IPS-18c (cell line): ENCODE measurements around the gene NFKBIA.
"Not testable (repeated sequence)": the region's sequence is repeated elsewhere in the genome, so short reads cannot be mapped to it uniquely, and the experiment has no call there.

ENCODE experiments used
- H3K4me3 ChIP-seq: 2 replicates; pipeline ENCODE4 v1.7.0; 2013; ENCODE audit warnings: low read depth, mild to moderate bottlenecking, low read length, moderate library complexity; ENCODE audit not compliant: insufficient read depth
- H3K9me3 ChIP-seq: one replicate; pipeline ENCODE4 v1.6.1; 2013; ENCODE audit warnings: mild to moderate bottlenecking, low read length, moderate library complexity; ENCODE audit not compliant: control insufficient read depth, insufficient read depth

The NFKBIA gene

DNA sequence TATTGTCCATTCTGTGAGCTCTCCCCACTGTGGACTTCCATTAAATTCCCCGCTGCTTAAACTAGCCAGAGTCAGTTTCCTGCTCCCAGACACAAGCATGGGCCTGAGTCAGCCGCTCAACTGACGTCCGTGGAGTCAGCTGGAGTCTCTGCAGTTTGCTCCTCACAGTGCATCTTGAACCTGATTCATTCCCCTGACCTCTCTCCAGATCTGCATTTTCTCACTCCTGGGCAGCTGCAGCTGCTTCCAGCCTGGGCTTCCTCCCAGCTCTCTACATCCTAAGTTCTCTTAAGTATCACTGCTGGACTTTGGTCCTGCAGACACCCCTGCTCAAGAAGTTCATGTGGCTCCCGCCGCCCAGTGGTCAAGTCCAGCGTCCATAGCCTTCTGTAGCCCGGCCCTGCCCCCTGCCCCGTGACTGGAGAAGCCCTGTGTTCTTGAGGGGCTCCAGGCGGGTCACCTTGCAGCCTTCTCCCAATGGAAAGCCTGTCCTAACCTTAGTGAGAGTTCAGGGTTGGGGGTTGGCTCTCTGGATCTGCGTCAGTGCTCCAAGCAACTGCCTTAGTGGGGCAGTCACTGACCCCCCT lies 20.0 kb downstream of the NFKBIA start:
- no peaks in the 10 kb centered on the region for H3K9me3 ChIP-seq
- H3K4me3 ChIP-seq = no peak overlapping the region

GRCh38 chr14:35383569-35384454 lies 20.7 kb downstream of the NFKBIA start:
- Histone ChIP-seq H3K9me3 (no peaks in the 10 kb centered on the region), H3K4me3 (no peak overlapping the region)

- H3K4me3 ChIP-seq = no peak overlapping the region
- no peaks in the 10 kb centered on the region for H3K9me3 ChIP-seq
Observed at GRCh38 chr14:35380794-35381193, 23.8 kb downstream of the NFKBIA start.

- H3K9me3 ChIP-seq, H3K4me3 ChIP-seq: not testable (repeated sequence)
Observed at GRCh38 chr14:35379234-35379933, 25.2 kb downstream of the NFKBIA start.

DNA sequence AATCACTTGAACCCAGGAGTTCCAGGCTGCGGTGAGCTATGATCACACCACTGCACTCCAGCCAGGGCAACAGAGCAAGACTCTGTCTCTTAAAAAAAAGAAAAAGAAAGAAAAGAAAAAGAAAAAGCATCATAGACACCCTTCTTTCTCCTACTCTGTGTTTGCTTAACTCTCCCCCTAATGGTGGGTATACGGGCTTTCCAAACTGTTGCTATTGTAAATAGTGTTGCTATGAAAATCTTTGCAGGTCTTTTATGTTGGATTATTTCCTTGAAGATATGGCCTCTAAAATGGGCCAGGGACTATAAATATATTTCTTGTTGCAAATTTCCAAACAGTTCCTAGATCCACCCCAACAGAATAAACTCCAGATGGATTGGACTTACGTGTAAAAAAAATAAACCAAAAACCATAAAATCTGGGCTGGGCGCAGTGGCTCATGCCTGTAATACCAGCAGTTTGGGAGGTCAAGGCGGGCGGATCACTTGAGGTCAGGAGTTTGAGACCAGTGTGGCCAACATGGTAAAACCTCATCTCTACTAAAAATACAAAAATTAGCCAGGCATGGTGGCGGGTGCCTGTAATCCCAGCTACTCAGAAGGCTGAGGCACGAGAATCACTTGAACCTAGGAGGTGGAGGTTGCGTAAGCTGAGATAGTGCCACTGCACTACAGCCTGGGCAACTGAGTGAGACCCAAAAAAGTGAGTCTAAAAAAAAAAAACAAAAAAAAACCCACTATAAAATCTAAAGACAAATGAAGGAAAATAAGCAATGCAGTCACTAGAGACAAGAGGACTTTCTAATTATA lies 25.9 kb downstream of the NFKBIA start:
- Histone ChIP-seq H3K9me3 (no peaks in the 10 kb centered on the region), H3K4me3 (no peak overlapping the region)

- H3K4me3 ChIP-seq = no peak overlapping the region
- H3K9me3 ChIP-seq = no peaks in the 10 kb centered on the region
Observed at GRCh38 chr14:35375558-35376025, 29.0 kb downstream of the NFKBIA start.

GRCh38 chr14:35374263-35374712 lies 30.3 kb downstream of the NFKBIA start:
- no peaks in the 10 kb centered on the region for H3K9me3 ChIP-seq
- no peak overlapping the region for H3K4me3 ChIP-seq

GRCh38 chr14:35373208-35373607 lies 31.3 kb downstream of the NFKBIA start:
- H3K9me3 ChIP-seq, H3K4me3 ChIP-seq: not testable (repeated sequence)

DNA sequence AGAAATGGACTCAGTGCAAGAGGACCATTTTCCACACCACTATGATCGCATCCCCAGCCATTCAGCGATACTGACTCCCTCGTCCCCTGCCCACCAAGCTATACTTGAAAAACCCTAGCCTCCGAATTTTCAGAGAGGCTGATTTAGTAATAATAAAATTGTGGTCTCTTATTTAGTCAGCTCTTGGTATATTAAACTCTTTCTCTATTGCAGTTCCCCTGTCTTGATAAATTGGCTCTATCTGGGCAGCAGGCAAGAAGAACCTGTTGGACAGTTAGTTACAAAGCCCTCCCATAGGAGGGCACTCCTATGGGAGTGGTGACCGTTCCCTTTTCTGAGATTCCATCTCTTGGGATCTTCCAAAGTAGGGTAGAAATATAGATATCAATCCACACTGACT lies 33.6 kb downstream of the NFKBIA start:
- Histone ChIP-seq H3K9me3 (no peaks in the 10 kb centered on the region), H3K4me3 (no peak overlapping the region)

DNA sequence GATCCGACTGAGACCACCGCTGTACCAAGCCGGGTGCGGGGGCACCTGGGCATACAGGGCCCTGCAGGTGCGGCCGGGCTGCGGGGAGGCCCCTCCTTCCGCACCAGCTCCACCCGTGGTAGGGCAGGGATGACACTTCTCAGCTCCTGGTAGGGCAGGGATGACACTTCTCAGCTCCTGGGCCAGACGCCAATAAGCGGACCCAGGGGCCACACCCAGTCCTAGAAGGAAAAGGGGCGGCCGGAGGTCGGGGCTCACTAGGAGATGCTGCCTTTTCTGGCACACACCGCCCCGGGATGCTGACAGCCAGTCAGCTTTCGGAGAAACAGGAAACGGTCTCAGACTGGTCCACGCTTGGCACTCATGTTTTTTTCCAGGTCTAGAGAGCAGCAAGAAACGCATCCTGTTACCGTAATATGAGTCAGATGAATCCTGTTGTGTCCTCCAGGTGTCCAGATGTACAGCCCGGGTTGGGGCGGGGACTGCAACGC lies 34.8 kb downstream of the NFKBIA start:
- no peaks in the 10 kb centered on the region for H3K9me3 ChIP-seq
- no peak overlapping the region for H3K4me3 ChIP-seq

DNA sequence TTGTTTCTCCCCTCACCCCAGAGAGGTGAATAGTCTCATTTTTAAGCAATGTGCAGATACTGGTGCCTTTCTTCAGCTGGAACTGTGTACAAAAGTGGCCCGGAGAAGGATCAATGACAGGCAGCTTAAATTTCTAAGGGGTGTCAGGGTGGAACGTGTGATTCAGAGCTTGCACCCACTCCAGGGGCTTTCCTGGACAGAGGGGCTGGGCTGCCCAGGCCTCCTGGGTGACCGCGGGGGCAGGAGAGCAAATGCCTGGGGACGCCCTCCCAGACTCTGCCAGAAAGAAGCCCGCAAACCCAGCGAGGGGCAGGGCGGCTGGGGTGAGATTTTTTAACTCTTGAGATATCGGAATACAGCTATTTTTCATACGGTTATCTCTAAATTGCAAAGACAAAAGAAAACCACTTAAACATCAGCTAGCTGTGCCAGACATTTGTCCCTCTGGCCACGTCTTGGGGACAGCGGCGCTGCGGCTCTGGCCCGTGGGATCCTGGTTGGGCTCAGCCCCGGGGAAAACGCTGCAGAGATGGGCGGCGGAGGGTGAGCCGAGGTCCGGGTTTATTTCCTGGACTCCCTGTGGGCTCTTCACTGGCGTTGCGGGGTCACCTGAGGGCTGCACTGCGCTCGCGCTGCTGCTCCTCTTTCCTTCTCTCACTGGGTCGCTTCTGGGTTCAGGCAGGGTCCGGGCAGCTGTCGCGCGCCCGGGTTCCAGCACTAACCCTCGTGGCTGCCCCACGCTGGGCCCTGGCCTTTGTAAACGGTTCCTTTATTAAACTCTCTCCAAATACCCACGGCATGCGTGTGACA lies 35.8 kb downstream of the NFKBIA start:
- H3K4me3 ChIP-seq = no peak overlapping the region
- no peaks in the 10 kb centered on the region for H3K9me3 ChIP-seq

GRCh38 chr14:35368139-35368460 lies 36.4 kb downstream of the NFKBIA start:
- Histone ChIP-seq H3K4me3 (no peak overlapping the region), H3K9me3 (no peaks in the 10 kb centered on the region)

- Histone ChIP-seq H3K4me3 (no peak overlapping the region), H3K9me3 (no peaks in the 10 kb centered on the region)
Observed at GRCh38 chr14:35367056-35367372, 37.5 kb downstream of the NFKBIA start.

- no peak overlapping the region for H3K4me3 ChIP-seq
- H3K9me3 ChIP-seq = no peaks in the 10 kb centered on the region
Observed at GRCh38 chr14:35366521-35366976, 38.0 kb downstream of the NFKBIA start.

GRCh38 chr14:35366056-35366451 lies 38.5 kb downstream of the NFKBIA start:
- H3K9me3 ChIP-seq = no peaks in the 10 kb centered on the region
- no peak overlapping the region for H3K4me3 ChIP-seq
